DMS79 (cell line): Measurements from ENCODE around the gene PTGDR.

Experiments
- DNase-seq: peaks from one replicate; lab custom pipeline; 2025; lab: John Stamatoyannopoulos, UW

The PTGDR gene

GRCh38 chr14:52312931-52313355 is 45.4 kb downstream of the PTGDR start:
- no peak for DNase-seq

GRCh38 chr14:52313462-52313861 is 46.0 kb downstream of the PTGDR start:
- no peak for DNase-seq

GRCh38 chr14:52313903-52314594 is 46.6 kb downstream of the PTGDR start, which contains the start of gene PTGER2:
TSS of gene PTGER2 (plus strand) at chr14:52314312. CDS start at chr14:52314549, 237 bp downstream.
- DNase-seq, result peak; percentile 38

- no peak for DNase-seq
Observed at GRCh38 chr14:52314595-52315354, 47.3 kb downstream of the PTGDR start.

- DNase-seq, result no peak
Observed at GRCh38 chr14:52315355-52315718, 47.8 kb downstream of the PTGDR start.

- DNase-seq, result no peak
Observed at GRCh38 chr14:52318062-52318461, 50.6 kb downstream of the PTGDR start.

- no peak for DNase-seq
Observed at GRCh38 chr14:52318826-52319645, 51.5 kb downstream of the PTGDR start.

- DNase-seq, result no peak
Observed at GRCh38 chr14:52319919-52320318, 52.4 kb downstream of the PTGDR start.

GRCh38 chr14:52325126-52325525 is 57.6 kb downstream of the PTGDR start:
- no peak for DNase-seq

GRCh38 chr14:52325630-52326029 is 58.1 kb downstream of the PTGDR start:
- no peak for DNase-seq
